Prostate gland (tissue), 1 donor: ENCODE measurements around the gene TECR.
A peak's percentile ranks its signal among the peaks of the same experiment; 100 is the strongest.

Experiments
- POLR2A ChIP-seq: fragments of 450-650 bp; IDR thresholded peaks from one replicate; pipeline ENCODE4 v1.6.1; 2016; ENCODE audit warnings: antibody characterized with exemption, mild to moderate bottlenecking
- POLR2AphosphoS5 ChIP-seq: sonication (generic); formaldehyde crosslinking; IDR thresholded peaks from one replicate; pipeline ENCODE4 v1.6.1; 2017; ENCODE audit warnings: antibody characterized with exemption

- peak; percentile 40 for TF ChIP-seq POLR2A
- TF ChIP-seq POLR2AphosphoS5: peak; percentile 88
These were observed 3.7 kb upstream of the TECR start for GRCh38 chr19:14525729-14526128.
